Smooth muscle cell (in vitro differentiated cells): ENCODE measurements around the gene ESRP2. TPM values are rescaled to one million over a fixed set of nuclear protein-coding genes. Genes with fewer than 3 reads are reported as not detected.

Experiments
- DNase-seq: peaks from one replicate; lab custom pipeline; 2025; ENCODE audit not compliant: unreplicated experiment; lab: John Stamatoyannopoulos, UW
- H2AFZ ChIP-seq: fragments of 200-600 bp; sonication (generic); 2 replicates; pipeline ENCODE4 v1.6.0; 2016; ENCODE audit warnings: antibody characterized with exemption, low read depth, mild to moderate bottlenecking
- H3F3A ChIP-seq: fragments of 200-600 bp; sonication (generic); 2 replicates; pipeline ENCODE4 v1.6.0; 2017; ENCODE audit warnings: antibody characterized with exemption, low read depth
- H3K27ac ChIP-seq: fragments of 200-600 bp; sonication (generic); 2 replicates; pipeline ENCODE4 v1.5.1; 2016; ENCODE audit warnings: low read depth, mild to moderate bottlenecking
- H3K27me3 ChIP-seq: fragments of 200-600 bp; sonication (generic); 2 replicates; pipeline ENCODE4 v1.6.1; 2016; ENCODE audit warnings: low read depth, mild to moderate bottlenecking
- H3K36me3 ChIP-seq: fragments of 200-600 bp; sonication (generic); 2 replicates; pipeline ENCODE4 v1.5.1; 2016; ENCODE audit warnings: low read depth
- H3K4me1 ChIP-seq: fragments of 200-600 bp; sonication (generic); 2 replicates; pipeline ENCODE4 v1.5.1; 2016; ENCODE audit warnings: low read depth
- H3K4me2 ChIP-seq: fragments of 200-600 bp; sonication (generic); 2 replicates; pipeline ENCODE4 v1.6.0; 2016; ENCODE audit warnings: mild to moderate bottlenecking
- H3K4me3 ChIP-seq: fragments of 200-600 bp; sonication (generic); 2 replicates; pipeline ENCODE4 v1.5.1; 2016; ENCODE audit warnings: mild to moderate bottlenecking
- H3K79me2 ChIP-seq: fragments of 200-600 bp; sonication (generic); 2 replicates; pipeline ENCODE4 v1.6.0; 2016; ENCODE audit warnings: low read depth, mild to moderate bottlenecking
- H3K9ac ChIP-seq: fragments of 200-600 bp; sonication (generic); 2 replicates; pipeline ENCODE4 v1.6.0; 2016; ENCODE audit warnings: low read depth
- H3K9me3 ChIP-seq: fragments of 200-600 bp; sonication (generic); replicated peaks from 2 replicates; pipeline ENCODE4 v1.5.1; 2016; ENCODE audit warnings: low read depth
- H4K20me1 ChIP-seq: fragments of 200-600 bp; sonication (generic); 2 replicates; pipeline ENCODE4 v1.6.0; 2016; ENCODE audit warnings: low read depth
- WGBS: methylation state at CpG from one replicate; pipeline ENCODE4 v1.1.7; 2016; ENCODE audit warnings: low lambda C conversion rate; 5-methylcytosine and 5-hydroxymethylcytosine counted together
- polyA plus RNA-seq: library from polyadenylated mRNA; unstranded; fragments of >200 nt; fragmentation: Nextera tagmentation; extraction: Ambion mirVana; gene quantifications from 2 replicates; pipeline ENCODE4 v1.2.1, GENCODE V29; 2016
- total RNA-seq: library from RNA; depleted of rRNA; stranded (reverse); fragments of >200 nt; gene quantifications from 2 replicates; pipeline ENCODE4 v1.2.3, GENCODE V29; 2014
- TF ChIP-seq, protein P1 (sequence below): fragments of 200-600 bp; sonication (generic); IDR thresholded peaks from 2 replicates; pipeline ENCODE4 v1.5.1; 2017; ENCODE audit warnings: borderline replicate concordance, mild to moderate bottlenecking, antibody characterized with exemption; ENCODE audit not compliant: insufficient read depth, poor library complexity, severe bottlenecking

ESRP2 gene
- total and polyA plus RNA-seq, 2 experiments from 2014 or later: 2.7 to 8.5 TPM

DNA sequence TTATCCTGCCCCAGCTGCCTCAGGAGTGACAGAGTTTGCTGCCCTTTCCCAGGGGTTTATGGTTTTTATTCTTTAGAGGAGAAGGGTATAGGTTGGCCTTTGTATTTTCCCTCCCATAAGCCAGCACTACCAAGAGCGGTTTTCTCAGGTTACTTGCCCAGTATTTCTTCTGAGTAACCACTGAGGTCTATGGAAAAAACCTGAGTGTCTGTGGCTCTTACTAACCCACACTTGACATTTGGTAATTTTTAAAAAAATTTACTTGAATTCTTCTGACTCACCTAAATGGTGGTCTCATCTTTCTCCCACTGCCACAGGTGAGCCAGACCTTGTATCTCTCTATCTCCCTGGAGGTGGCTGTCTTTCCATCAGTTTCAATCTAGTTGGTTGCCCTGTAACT, 34.4 kb upstream of the ESRP2 start:
- no peak overlapping the region for H3K27ac ChIP-seq
- 60% methylated on average over 1 of the region's 1 CpG for WGBS
- DNase-seq: no peak

DNA sequence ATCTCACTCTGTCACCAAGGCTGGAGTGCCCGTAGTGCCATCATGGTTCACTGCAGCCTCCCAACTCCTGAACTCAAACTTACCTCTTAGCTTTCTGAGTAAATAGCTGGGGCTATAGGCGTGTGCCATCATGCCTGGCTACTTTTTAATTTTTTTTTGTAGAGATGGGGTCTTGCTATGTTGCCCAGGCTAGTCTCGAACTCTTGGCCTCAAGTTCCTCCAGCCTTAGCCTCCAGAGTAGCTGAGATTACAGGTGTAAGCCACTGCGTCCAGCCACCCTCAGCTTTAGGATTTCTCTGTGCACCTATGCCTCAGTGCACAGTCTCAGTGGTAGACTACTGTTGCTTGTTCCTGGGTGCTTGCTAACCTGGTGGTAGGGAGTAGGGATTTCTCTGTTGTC, 33.9 kb upstream of the ESRP2 start:
- WGBS: 94% methylated on average over 4 of the region's 4 CpGs
- no peak overlapping the region for H3K4me3 ChIP-seq
- H3K27ac ChIP-seq: no peak overlapping the region
- no peaks in the 10 kb centered on the region for H3K27me3 ChIP-seq
- TF ChIP-seq, protein P1, sequence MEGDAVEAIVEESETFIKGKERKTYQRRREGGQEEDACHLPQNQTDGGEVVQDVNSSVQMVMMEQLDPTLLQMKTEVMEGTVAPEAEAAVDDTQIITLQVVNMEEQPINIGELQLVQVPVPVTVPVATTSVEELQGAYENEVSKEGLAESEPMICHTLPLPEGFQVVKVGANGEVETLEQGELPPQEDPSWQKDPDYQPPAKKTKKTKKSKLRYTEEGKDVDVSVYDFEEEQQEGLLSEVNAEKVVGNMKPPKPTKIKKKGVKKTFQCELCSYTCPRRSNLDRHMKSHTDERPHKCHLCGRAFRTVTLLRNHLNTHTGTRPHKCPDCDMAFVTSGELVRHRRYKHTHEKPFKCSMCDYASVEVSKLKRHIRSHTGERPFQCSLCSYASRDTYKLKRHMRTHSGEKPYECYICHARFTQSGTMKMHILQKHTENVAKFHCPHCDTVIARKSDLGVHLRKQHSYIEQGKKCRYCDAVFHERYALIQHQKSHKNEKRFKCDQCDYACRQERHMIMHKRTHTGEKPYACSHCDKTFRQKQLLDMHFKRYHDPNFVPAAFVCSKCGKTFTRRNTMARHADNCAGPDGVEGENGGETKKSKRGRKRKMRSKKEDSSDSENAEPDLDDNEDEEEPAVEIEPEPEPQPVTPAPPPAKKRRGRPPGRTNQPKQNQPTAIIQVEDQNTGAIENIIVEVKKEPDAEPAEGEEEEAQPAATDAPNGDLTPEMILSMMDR: no peak
- H3K36me3 ChIP-seq: no peaks in the 10 kb centered on the region
- no peak overlapping the region for H3K4me2 ChIP-seq
- peaks cover 3% of the 10 kb centered on the region for H3F3A ChIP-seq
- no peak for DNase-seq
- peaks cover 78% of the 10 kb centered on the region for H3K79me2 ChIP-seq
- H3K9ac ChIP-seq: no peak overlapping the region
- no peak overlapping the region for H2AFZ ChIP-seq
- H4K20me1 ChIP-seq: peaks cover 82% of the 10 kb centered on the region
- H3K4me1 ChIP-seq: peaks cover 7% of the 10 kb centered on the region
- H3K9me3 ChIP-seq: no peaks in the 10 kb centered on the region

More for the DNA sequence above, 34.4 kb upstream of the ESRP2 start:
- H3K4me1 ChIP-seq: peaks cover 7% of the 10 kb centered on the region
- no peak overlapping the region for H3K9ac ChIP-seq
- no peak overlapping the region for H3K4me2 ChIP-seq
- peaks cover 78% of the 10 kb centered on the region for H3K79me2 ChIP-seq
- no peaks in the 10 kb centered on the region for H3K36me3 ChIP-seq
- H3K27me3 ChIP-seq: no peaks in the 10 kb centered on the region
- peaks cover 86% of the 10 kb centered on the region for H4K20me1 ChIP-seq
- H2AFZ ChIP-seq: no peak overlapping the region
- no peaks in the 10 kb centered on the region for H3K9me3 ChIP-seq
- no peak overlapping the region for H3K4me3 ChIP-seq
- no peaks in the 10 kb centered on the region for H3F3A ChIP-seq
- TF ChIP-seq, protein P1: no peak

DNA sequence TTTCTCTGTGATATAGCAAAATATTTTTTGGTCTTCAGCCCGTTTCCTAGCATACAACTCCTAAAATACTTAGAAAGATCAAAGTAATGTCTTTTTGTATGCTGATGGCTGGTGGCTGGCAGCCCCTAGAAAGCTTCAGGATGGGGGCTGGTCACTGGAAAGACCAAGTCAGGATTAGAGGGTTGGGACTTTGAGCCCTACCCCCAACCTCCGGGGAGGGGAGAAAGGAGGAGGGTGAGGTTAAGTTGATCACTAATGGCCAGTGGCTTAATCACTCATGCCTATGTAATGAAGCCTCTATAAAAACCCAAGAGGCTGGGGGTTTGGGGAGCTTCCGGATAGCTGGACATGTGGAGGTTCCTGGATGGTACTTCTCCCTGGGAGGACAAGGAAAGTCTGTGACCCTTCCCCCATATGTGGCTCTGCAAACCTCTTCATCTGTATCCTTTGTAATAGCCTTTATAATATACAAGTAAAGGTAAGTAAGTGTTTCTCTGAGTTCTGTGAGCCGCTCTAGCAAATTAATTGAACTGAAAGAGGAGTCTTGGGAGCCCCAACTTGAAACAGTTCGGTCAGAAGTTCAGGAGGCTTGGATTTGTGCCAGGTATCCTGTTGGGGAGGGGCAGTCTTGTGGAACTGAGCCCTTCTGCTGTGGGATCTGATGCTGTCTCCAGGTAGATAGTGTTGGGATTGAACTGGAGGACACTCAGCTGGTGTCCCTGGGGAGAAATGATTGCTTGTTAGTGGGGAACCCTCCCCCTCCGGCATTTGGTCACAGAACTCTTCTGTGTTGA, 31.9 kb upstream of the ESRP2 start:
- Histone ChIP-seq H3K4me2 (no peak overlapping the region), H4K20me1 (peaks cover 63% of the 10 kb centered on the region)

More for the DNA sequence above, 31.9 kb upstream of the ESRP2 start:
- Histone ChIP-seq H3K27ac (no peak overlapping the region), H3K79me2 (peaks cover 72% of the 10 kb centered on the region), H3K9me3 (no peaks in the 10 kb centered on the region), H3K4me1 (peaks cover 7% of the 10 kb centered on the region), H3K4me3 (no peak overlapping the region), H3F3A (peaks cover 8% of the 10 kb centered on the region), H3K9ac (no peak overlapping the region), H3K36me3 (no peaks in the 10 kb centered on the region), H3K27me3 (no peaks in the 10 kb centered on the region), H2AFZ (no peak overlapping the region)
- TF ChIP-seq, protein P1: no peak
- no peak for DNase-seq
- WGBS: 79% methylated on average over 6 of the region's 6 CpGs
